Panc1 (cell line): ENCODE measurements around the gene CPSF3. TPM values are rescaled to one million over a fixed set of nuclear protein-coding genes. Genes with fewer than 3 reads are reported as not detected.

Experiments
- ATAC-seq: fragments of 200-7000 bp; cut with Tn5 transposase; 2 replicates; pipeline ENCODE4 v1.9.1; 2020; ENCODE audit warnings: mild to moderate bottlenecking, moderate library complexity
- BruUV-seq: library from RNA; stranded (reverse); fragments of 400-500 nt; replicated peaks from 2 replicates; lab custom pipeline; 2021; lab: Mats Ljungman, UMichigan
- CTCF ChIA-PET: fragments of 300-600 bp; sonication (Branson Sonifier 250); formaldehyde crosslinking; loops from one replicate; lab custom pipeline; 2022; ENCODE audit warnings: antibody characterized with exemption; lab: Charles Lee
- POLR2A ChIA-PET: fragments of 300-600 bp; sonication (Branson Sonifier 250); formaldehyde crosslinking; loops from one replicate; lab custom pipeline; 2022; ENCODE audit warnings: antibody characterized with exemption; lab: Charles Lee
- DNase-seq: peaks from one replicate; pipeline ENCODE4 v3.0.0-alpha.2; 2010; ENCODE audit warnings: low read depth, low spot score
- H3K27ac ChIP-seq: 2 replicates; pipeline ENCODE4 v1.5.1; 2011; ENCODE audit warnings: mild to moderate bottlenecking, low read length, inconsistent platforms
- H3K27me3 ChIP-seq: fragments of 200-500 bp; sonication (Bioruptor generic); 2 replicates; pipeline ENCODE4 v1.6.0; 2014; ENCODE audit warnings: low read length, inconsistent platforms; ENCODE audit not compliant: control insufficient read depth, insufficient read depth
- H3K36me3 ChIP-seq: fragments of 200-500 bp; sonication (Bioruptor generic); 2 replicates; pipeline ENCODE4 v1.5.1; 2014; ENCODE audit warnings: inconsistent platforms, mild to moderate bottlenecking, low read length, moderate library complexity; ENCODE audit not compliant: control insufficient read depth, insufficient read depth
- H3K4me1 ChIP-seq: 2 replicates; pipeline ENCODE4 v1.5.1; 2011; ENCODE audit warnings: inconsistent platforms, mild to moderate bottlenecking, low read length, moderate library complexity; ENCODE audit not compliant: control insufficient read depth, insufficient read depth
- H3K4me3 ChIP-seq, 2 experiments: 2 replicates each; pipeline ENCODE4 v1.5.1; 2011 to 2012; ENCODE audit warnings: low read depth in 2 of 2, low read length in 2 of 2, mild to moderate bottlenecking in 2 of 2, inconsistent platforms in 1 of 2, moderate library complexity in 1 of 2
- H3K9me3 ChIP-seq: fragments of 200-500 bp; sonication (Bioruptor generic); 2 replicates; pipeline ENCODE4 v1.5.1; 2014; ENCODE audit warnings: low read depth, mild to moderate bottlenecking, inconsistent platforms, low read length, moderate library complexity; ENCODE audit not compliant: control insufficient read depth, insufficient read depth
- POLR2AphosphoS5 ChIP-seq: IDR thresholded peaks from 2 replicates; pipeline ENCODE4 v1.6.1; 2012; ENCODE audit warnings: mild to moderate bottlenecking, low read depth, low read length, moderate library complexity
- SIN3A ChIP-seq: IDR thresholded peaks from 2 replicates; pipeline ENCODE4 v1.6.1; 2012; ENCODE audit warnings: low read depth, mild to moderate bottlenecking, low read length, moderate library complexity, borderline replicate concordance; ENCODE audit not compliant: insufficient read depth
- TCF7L2 ChIP-seq: IDR thresholded peaks from 2 replicates; pipeline ENCODE4 v1.6.1; 2011; ENCODE audit warnings: mild to moderate bottlenecking, low read depth, low read length, inconsistent platforms
- in situ Hi-C: cut with HindIII; loops from 2 replicates; pipeline ENCODE4 v1.10.0; 2016; ENCODE audit warnings: low sequenced_read_pairs, low pct_unique_long_range_greater_than_20kb
- intact Hi-C: fragments of 100-400 bp; cut with micrococcal nuclease; formaldehyde crosslinking; loops from one replicate; pipeline ENCODE4 v1.10.0; 2022; ENCODE audit not compliant: unreplicated experiment
- total RNA-seq: library from RNA; stranded (reverse); gene quantifications from one replicate; pipeline ENCODE4 v1.2.1, GENCODE V29; 2021; ENCODE audit not compliant: unreplicated experiment
- TF ChIP-seq, protein P1 (sequence below), 2 experiments: IDR thresholded peaks; 2 replicates each; pipeline ENCODE4 v1.6.1; 2011 to 2012; ENCODE audit warnings: low read depth in 2 of 2, control low read depth in 1 of 2, low read length in 1 of 2, mild to moderate bottlenecking in 1 of 2, moderate library complexity in 1 of 2; ENCODE audit not compliant: insufficient read depth in 1 of 2
- TF ChIP-seq, protein P2 (sequence below): fragments of 450-650 bp; IDR thresholded peaks from 2 replicates; pipeline ENCODE4 v1.5.1; 2017; ENCODE audit warnings: mild to moderate bottlenecking

CPSF3 gene
- total RNA-seq, 1 experiment from 2014 or later = 54.1 TPM

GRCh38 chr2:9434489-9434888, 11.0 kb downstream of the CPSF3 start:
- no peak overlapping the region for H3K4me3 ChIP-seq
- intact Hi-C loops (no loop called here), in situ Hi-C loops (no loop called here)
- H3K4me1 ChIP-seq = no peaks in the 10 kb centered on the region
- ChIA-PET POLR2A (no interaction called here), CTCF (no interaction called here)
- no peak for DNase-seq
- no peak overlapping the region for H3K27ac ChIP-seq
- H3K9me3 ChIP-seq = no peaks in the 10 kb centered on the region
- no TSS peak for BruUV-seq
- TF ChIP-seq POLR2AphosphoS5 (no peak), TCF7L2 (no peak)
- peaks cover 31% of the 10 kb centered on the region for H3K36me3 ChIP-seq
- H3K27me3 ChIP-seq = no peaks in the 10 kb centered on the region
- ATAC-seq = no peak

GRCh38 chr2:9439536-9439935, 16.1 kb downstream of the CPSF3 start:
- no peaks in the 10 kb centered on the region for H3K4me1 ChIP-seq
- no peaks in the 10 kb centered on the region for H3K27me3 ChIP-seq
- TF ChIP-seq, protein P1, sequence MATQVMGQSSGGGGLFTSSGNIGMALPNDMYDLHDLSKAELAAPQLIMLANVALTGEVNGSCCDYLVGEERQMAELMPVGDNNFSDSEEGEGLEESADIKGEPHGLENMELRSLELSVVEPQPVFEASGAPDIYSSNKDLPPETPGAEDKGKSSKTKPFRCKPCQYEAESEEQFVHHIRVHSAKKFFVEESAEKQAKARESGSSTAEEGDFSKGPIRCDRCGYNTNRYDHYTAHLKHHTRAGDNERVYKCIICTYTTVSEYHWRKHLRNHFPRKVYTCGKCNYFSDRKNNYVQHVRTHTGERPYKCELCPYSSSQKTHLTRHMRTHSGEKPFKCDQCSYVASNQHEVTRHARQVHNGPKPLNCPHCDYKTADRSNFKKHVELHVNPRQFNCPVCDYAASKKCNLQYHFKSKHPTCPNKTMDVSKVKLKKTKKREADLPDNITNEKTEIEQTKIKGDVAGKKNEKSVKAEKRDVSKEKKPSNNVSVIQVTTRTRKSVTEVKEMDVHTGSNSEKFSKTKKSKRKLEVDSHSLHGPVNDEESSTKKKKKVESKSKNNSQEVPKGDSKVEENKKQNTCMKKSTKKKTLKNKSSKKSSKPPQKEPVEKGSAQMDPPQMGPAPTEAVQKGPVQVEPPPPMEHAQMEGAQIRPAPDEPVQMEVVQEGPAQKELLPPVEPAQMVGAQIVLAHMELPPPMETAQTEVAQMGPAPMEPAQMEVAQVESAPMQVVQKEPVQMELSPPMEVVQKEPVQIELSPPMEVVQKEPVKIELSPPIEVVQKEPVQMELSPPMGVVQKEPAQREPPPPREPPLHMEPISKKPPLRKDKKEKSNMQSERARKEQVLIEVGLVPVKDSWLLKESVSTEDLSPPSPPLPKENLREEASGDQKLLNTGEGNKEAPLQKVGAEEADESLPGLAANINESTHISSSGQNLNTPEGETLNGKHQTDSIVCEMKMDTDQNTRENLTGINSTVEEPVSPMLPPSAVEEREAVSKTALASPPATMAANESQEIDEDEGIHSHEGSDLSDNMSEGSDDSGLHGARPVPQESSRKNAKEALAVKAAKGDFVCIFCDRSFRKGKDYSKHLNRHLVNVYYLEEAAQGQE (IDR thresholded peaks at IDR 0.05; ENCODE audit: insufficient read depth in 1 of 2, low read depth in 2 of 2, low read length in 1 of 2) = no peak
- TF ChIP-seq POLR2AphosphoS5 (no peak), SIN3A (no peak), TCF7L2 (no peak)
- TF ChIP-seq, protein P2, sequence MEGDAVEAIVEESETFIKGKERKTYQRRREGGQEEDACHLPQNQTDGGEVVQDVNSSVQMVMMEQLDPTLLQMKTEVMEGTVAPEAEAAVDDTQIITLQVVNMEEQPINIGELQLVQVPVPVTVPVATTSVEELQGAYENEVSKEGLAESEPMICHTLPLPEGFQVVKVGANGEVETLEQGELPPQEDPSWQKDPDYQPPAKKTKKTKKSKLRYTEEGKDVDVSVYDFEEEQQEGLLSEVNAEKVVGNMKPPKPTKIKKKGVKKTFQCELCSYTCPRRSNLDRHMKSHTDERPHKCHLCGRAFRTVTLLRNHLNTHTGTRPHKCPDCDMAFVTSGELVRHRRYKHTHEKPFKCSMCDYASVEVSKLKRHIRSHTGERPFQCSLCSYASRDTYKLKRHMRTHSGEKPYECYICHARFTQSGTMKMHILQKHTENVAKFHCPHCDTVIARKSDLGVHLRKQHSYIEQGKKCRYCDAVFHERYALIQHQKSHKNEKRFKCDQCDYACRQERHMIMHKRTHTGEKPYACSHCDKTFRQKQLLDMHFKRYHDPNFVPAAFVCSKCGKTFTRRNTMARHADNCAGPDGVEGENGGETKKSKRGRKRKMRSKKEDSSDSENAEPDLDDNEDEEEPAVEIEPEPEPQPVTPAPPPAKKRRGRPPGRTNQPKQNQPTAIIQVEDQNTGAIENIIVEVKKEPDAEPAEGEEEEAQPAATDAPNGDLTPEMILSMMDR = no peak
- ChIA-PET POLR2A (interaction anchor here (0.7 kb wide), 1 partner anchor 38 kb away, joined by 9 read pairs; no protein-coding TSS in a partner anchor), CTCF (no interaction called here)
- no peak overlapping the region for H3K4me3 ChIP-seq
- intact Hi-C loops (no loop called here), in situ Hi-C loops (no loop called here)
- DNase-seq (no peak), ATAC-seq (no peak)
- no peak overlapping the region for H3K27ac ChIP-seq
- H3K36me3 ChIP-seq = peaks cover 20% of the 10 kb centered on the region; the same call in 1 of the 2 replicates
- H3K9me3 ChIP-seq = no peaks in the 10 kb centered on the region
- BruUV-seq = no TSS peak

GRCh38 chr2:9440058-9440727, 16.7 kb downstream of the CPSF3 start:
- DNase-seq (no peak), ATAC-seq (no peak)
- TF ChIP-seq SIN3A = no peak
- TF ChIP-seq TCF7L2 = no peak
- TF ChIP-seq POLR2AphosphoS5 = no peak
- TF ChIP-seq, protein P1 (IDR thresholded peaks at IDR 0.05; ENCODE audit: insufficient read depth in 1 of 2, low read depth in 2 of 2, low read length in 1 of 2) = no peak
- TF ChIP-seq, protein P2 = no peak
- Histone ChIP-seq H3K27ac (no peak overlapping the region), H3K36me3 (peaks cover 20% of the 10 kb centered on the region; the same call in 1 of the 2 replicates), H3K9me3 (no peaks in the 10 kb centered on the region), H3K27me3 (no peaks in the 10 kb centered on the region), H3K4me1 (no peaks in the 10 kb centered on the region), H3K4me3 (no peak overlapping the region)
- intact Hi-C loops (no loop called here), in situ Hi-C loops (no loop called here)
- no TSS peak for BruUV-seq
- CTCF ChIA-PET = no interaction called here
- POLR2A ChIA-PET = no interaction called here
